GM12872 (cell line): ENCODE data around the gene FHAD1.

ENCODE experiments used
- CTCF ChIP-seq: IDR thresholded peaks from 3 replicates; pipeline ENCODE4 v1.5.1; 2011; ENCODE audit warnings: low read depth, mild to moderate bottlenecking, low read length, moderate library complexity; ENCODE audit not compliant: insufficient read depth

The FHAD1 gene

GRCh38 chr1:15411593-15412137, 164.6 kb downstream of the FHAD1 start:
- TF ChIP-seq CTCF, result no peak

DNA sequence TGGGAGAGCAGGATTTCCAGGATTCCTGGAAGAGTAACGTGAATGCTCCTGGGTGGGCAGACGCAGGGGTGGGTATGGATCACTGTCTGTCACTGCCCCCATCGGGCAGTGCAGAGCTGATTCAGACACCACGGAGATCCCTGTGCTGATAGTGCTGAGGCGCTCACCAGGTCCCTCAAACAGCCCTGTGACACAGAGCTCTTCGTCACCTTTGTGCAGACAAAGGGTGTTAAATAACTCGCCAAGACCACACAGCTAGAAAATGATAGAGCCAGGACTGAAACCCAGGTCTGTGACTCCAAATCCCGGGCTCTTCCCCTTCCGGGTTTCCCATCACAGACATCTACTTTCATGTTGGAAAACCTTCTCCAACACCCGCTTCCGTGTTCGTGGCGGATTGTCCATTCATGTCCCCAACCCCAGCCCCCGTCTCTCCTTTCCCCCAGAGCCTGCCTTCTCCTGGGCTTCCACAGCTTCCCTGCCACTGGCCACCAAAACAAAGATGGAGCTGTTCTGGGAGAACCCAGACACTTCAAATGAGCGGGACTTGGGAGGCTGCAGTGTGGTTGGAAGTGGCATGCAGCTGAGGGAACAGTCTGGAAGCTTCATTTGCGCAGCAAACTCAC, 165.3 kb downstream of the FHAD1 start:
- TF ChIP-seq CTCF, result no peak

DNA sequence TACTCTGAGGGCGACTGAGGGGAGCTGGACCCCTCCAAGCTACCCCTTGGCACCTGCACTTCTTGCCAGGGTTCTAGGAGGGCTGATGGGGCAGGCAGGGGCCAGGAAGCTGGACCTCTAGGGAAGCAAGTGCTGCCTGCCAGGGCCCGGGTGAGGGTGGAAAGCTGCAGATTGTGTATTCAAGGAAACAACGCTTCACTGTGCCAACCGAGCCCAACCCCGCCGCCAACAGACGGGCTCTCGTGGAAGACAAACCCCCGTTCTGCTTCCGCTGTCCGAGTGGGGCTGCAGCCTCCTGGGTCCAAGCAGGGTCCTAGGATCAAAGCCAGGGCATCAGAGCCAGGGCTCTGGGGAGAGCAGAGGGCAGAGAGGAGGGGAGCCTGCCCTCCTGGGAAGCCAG, 165.8 kb downstream of the FHAD1 start:
- no peak for TF ChIP-seq CTCF

- TF ChIP-seq CTCF, result no peak
Measured at GRCh38 chr1:15413563-15414444, 166.8 kb downstream of the FHAD1 start.

- no peak for TF ChIP-seq CTCF
Measured at GRCh38 chr1:15414445-15414983, 167.5 kb downstream of the FHAD1 start.

GRCh38 chr1:15417059-15417934, 170.3 kb downstream of the FHAD1 start:
- no peak for TF ChIP-seq CTCF
